Coronary artery (tissue), 2 donors: ENCODE measurements around the gene GSK3A.

Source experiments
- DNase-seq: peaks from one replicate; pipeline ENCODE4 v3.0.0-alpha.2; 2017; ENCODE audit warnings: low spot score
- H3K27ac ChIP-seq, 2 donors: fragments of 200-600 bp; sonication (generic); one replicate each; pipeline ENCODE4 v1.5.1; 2016 to 2019
- H3K4me3 ChIP-seq: fragments of 200-600 bp; sonication (generic); 2 replicates; pipeline ENCODE4 v1.5.1; 2016; ENCODE audit warnings: mild to moderate bottlenecking, moderate library complexity
- CTCF ChIP-seq: fragments of 200-600 bp; sonication (generic); IDR thresholded peaks from one replicate; pipeline ENCODE4 v1.5.1; 2019; ENCODE audit warnings: antibody characterized with exemption

The GSK3A gene

GRCh38 chr19:42280815-42281145 lies 38.4 kb upstream of the GSK3A start:
- H3K4me3 ChIP-seq, result peak overlapping the region; percentile 97
- no peak for TF ChIP-seq CTCF
- peak; percentile 91 for DNase-seq
- peak overlapping the region; percentile 98 to 100 for H3K27ac ChIP-seq

GRCh38 chr19:42279902-42280814 lies 37.8 kb upstream of the GSK3A start:
- Histone ChIP-seq H3K4me3 (peak overlapping the region; percentile 97), H3K27ac (peak overlapping the region; percentile 98 to 100)
- DNase-seq, result peak; percentile 94
- TF ChIP-seq CTCF, result peak; percentile 92

GRCh38 chr19:42279155-42279901 lies 36.9 kb upstream of the GSK3A start:
- peak; percentile 73 for DNase-seq
- Histone ChIP-seq H3K27ac (peak overlapping the region; percentile 98 to 100), H3K4me3 (peak overlapping the region; percentile 97)
- no peak for TF ChIP-seq CTCF

GRCh38 chr19:42278452-42279154 lies 36.2 kb upstream of the GSK3A start:
- Histone ChIP-seq H3K4me3 (peak overlapping the region; percentile 97), H3K27ac (peak overlapping the region; percentile 98 to 100)
- TF ChIP-seq CTCF, result no peak
- DNase-seq, result peak; percentile 75

GRCh38 chr19:42277821-42278451 lies 35.5 kb upstream of the GSK3A start:
- no peak for TF ChIP-seq CTCF
- Histone ChIP-seq H3K27ac (peak overlapping the region; percentile 98 to 100), H3K4me3 (peak overlapping the region; percentile 11)
- peak; percentile 70 for DNase-seq

- Histone ChIP-seq H3K27ac (peak overlapping the region; percentile 98 to 100), H3K4me3 (no peak overlapping the region)
- no peak for DNase-seq
- no peak for TF ChIP-seq CTCF
These were observed 34.4 kb upstream of the GSK3A start for GRCh38 chr19:42276821-42277220.
